A673 (cell line): ENCODE results near the gene CRACR2A.

ENCODE experiments used
- CTCF ChIP-seq: fragments of 300-800, 200-600 bp; sonication (generic); conservative IDR thresholded peaks from 2 replicates; pipeline ENCODE4 v1.5.1; 2017; ENCODE audit warnings: low read depth, mild to moderate bottlenecking, antibody characterized with exemption, low read length, moderate library complexity, mixed read lengths
- EZH2 ChIP-seq: fragments of 200-600 bp; sonication (generic); IDR thresholded peaks from 2 replicates; pipeline ENCODE4 v1.6.1; 2017; ENCODE audit warnings: borderline replicate concordance, low read depth, mild to moderate bottlenecking, mixed read lengths, antibody characterized with exemption, low read length; ENCODE audit not compliant: poor library complexity, severe bottlenecking

GRCh38 chr12:3670083-3670620, 82.8 kb downstream of the CRACR2A start:
- no peak for TF ChIP-seq CTCF
- no peak for TF ChIP-seq EZH2
